ENCODE results near the gene MLLT1. TPM values are rescaled to one million over a fixed set of nuclear protein-coding genes. Genes with fewer than 3 reads are reported as not detected.
A peak's percentile ranks its signal among the peaks of the same experiment; 100 is the strongest.

MLLT1 gene
- total RNA-seq, 1 donor from 2014 or later, result 23.1 TPM

GRCh38 chr19:6261883-6262282 is 17.9 kb downstream of the MLLT1 start:
- H3K27me3 ChIP-seq (ENCODE audit: control insufficient read depth, insufficient read depth, low read length), result no peaks in the 10 kb centered on the region
- no peak for DNase-seq (ENCODE audit: low read depth)
- TF ChIP-seq, protein P1, sequence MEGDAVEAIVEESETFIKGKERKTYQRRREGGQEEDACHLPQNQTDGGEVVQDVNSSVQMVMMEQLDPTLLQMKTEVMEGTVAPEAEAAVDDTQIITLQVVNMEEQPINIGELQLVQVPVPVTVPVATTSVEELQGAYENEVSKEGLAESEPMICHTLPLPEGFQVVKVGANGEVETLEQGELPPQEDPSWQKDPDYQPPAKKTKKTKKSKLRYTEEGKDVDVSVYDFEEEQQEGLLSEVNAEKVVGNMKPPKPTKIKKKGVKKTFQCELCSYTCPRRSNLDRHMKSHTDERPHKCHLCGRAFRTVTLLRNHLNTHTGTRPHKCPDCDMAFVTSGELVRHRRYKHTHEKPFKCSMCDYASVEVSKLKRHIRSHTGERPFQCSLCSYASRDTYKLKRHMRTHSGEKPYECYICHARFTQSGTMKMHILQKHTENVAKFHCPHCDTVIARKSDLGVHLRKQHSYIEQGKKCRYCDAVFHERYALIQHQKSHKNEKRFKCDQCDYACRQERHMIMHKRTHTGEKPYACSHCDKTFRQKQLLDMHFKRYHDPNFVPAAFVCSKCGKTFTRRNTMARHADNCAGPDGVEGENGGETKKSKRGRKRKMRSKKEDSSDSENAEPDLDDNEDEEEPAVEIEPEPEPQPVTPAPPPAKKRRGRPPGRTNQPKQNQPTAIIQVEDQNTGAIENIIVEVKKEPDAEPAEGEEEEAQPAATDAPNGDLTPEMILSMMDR (IDR thresholded peaks at IDR 0.05; ENCODE audit: insufficient read depth, low read length, poor library complexity, severe bottlenecking), result no peak
- H3K36me3 ChIP-seq (ENCODE audit: control insufficient read depth, insufficient read depth, low read length), result peaks cover 5% of the 10 kb centered on the region
- H3K4me3 ChIP-seq (ENCODE audit: low read depth, low read length), result no peak overlapping the region

GRCh38 chr19:6260912-6261650 is 18.7 kb downstream of the MLLT1 start:
- H3K27me3 ChIP-seq (ENCODE audit: control insufficient read depth, insufficient read depth, low read length), result no peaks in the 10 kb centered on the region
- TF ChIP-seq, protein P1 (IDR thresholded peaks at IDR 0.05; ENCODE audit: insufficient read depth, low read length, poor library complexity, severe bottlenecking), result peak; percentile 71
- H3K36me3 ChIP-seq (ENCODE audit: control insufficient read depth, insufficient read depth, low read length), result peaks cover 5% of the 10 kb centered on the region
- DNase-seq (ENCODE audit: low read depth), result no peak
- H3K4me3 ChIP-seq (ENCODE audit: low read depth, low read length), result no peak overlapping the region

- H3K27me3 ChIP-seq (ENCODE audit: control insufficient read depth, insufficient read depth, low read length), result no peaks in the 10 kb centered on the region
- DNase-seq (ENCODE audit: low read depth), result no peak
- TF ChIP-seq, protein P1 (IDR thresholded peaks at IDR 0.05; ENCODE audit: insufficient read depth, low read length, poor library complexity, severe bottlenecking), result no peak
- H3K36me3 ChIP-seq (ENCODE audit: control insufficient read depth, insufficient read depth, low read length), result peaks cover 5% of the 10 kb centered on the region
- H3K4me3 ChIP-seq (ENCODE audit: low read depth, low read length), result no peak overlapping the region
Measured at GRCh38 chr19:6260376-6260775, 19.4 kb downstream of the MLLT1 start.

DNA sequence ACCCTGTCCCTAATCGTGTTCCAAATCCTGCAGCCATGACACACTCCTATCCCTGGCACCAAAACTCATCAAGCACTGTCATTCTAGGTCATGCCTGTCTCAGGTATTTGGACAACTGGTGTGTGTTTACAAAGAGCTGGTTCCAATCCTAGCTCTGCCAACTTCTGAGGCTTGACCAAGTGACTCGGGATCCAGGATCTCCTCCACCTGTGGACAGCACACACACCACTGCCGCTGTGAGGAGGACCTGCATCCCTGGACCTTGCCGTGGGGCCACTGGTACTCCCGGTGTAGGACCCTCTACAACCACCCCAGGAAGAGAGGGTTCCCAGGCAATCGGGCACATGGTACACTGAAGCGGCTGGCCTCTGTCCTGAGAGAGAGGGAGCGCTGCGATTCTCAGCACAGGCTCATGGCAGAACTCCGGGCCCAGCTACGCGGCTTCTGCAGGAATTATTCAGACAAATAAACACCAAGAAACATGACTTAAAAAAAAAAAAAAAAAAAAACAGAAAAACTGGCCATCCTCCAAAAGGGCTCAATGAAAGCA is 20.4 kb downstream of the MLLT1 start:
- TF ChIP-seq, protein P1 (IDR thresholded peaks at IDR 0.05; ENCODE audit: insufficient read depth, low read length, poor library complexity, severe bottlenecking), result no peak
- DNase-seq (ENCODE audit: low read depth), result no peak
- no peaks in the 10 kb centered on the region for H3K27me3 ChIP-seq (ENCODE audit: control insufficient read depth, insufficient read depth, low read length)

GRCh38 chr19:6258812-6259311 is 20.9 kb downstream of the MLLT1 start:
- TF ChIP-seq, protein P1 (IDR thresholded peaks at IDR 0.05; ENCODE audit: insufficient read depth, low read length, poor library complexity, severe bottlenecking), result no peak
- Histone ChIP-seq H3K4me3 (ENCODE audit: low read depth, low read length) (no peak overlapping the region), H3K27me3 (ENCODE audit: control insufficient read depth, insufficient read depth, low read length) (no peaks in the 10 kb centered on the region), H3K36me3 (ENCODE audit: control insufficient read depth, insufficient read depth, low read length) (peaks cover 5% of the 10 kb centered on the region)
- DNase-seq (ENCODE audit: low read depth), result no peak

More for the DNA sequence above, 20.4 kb downstream of the MLLT1 start:
- H3K4me3 ChIP-seq (ENCODE audit: low read depth, low read length), result no peak overlapping the region
- H3K36me3 ChIP-seq (ENCODE audit: control insufficient read depth, insufficient read depth, low read length), result peaks cover 5% of the 10 kb centered on the region
